Mucosa of rectum (tissue), 2 donors: ENCODE data around the gene NRXN3.

Experiments
- H3K27ac ChIP-seq, 2 donors: one replicate each; pipeline ENCODE4 v1.7.0; 2013; ENCODE audit warnings: inconsistent platforms in 2 of 2, low read depth in 2 of 2, low read length in 2 of 2
- H3K27me3 ChIP-seq, 2 donors: one replicate each; pipeline ENCODE4 v1.7.0; 2013; ENCODE audit warnings: low read length in 2 of 2; ENCODE audit not compliant: control insufficient read depth in 2 of 2, insufficient read depth in 2 of 2
- H3K36me3 ChIP-seq, 2 donors: one replicate each; pipeline ENCODE4 v1.7.0; 2013; ENCODE audit warnings: low read length in 2 of 2; ENCODE audit not compliant: control insufficient read depth in 2 of 2, insufficient read depth in 2 of 2
- H3K4me1 ChIP-seq, 2 donors: one replicate each; pipeline ENCODE4 v1.7.0; 2013; ENCODE audit warnings: low read length in 2 of 2, mild to moderate bottlenecking in 1 of 2; ENCODE audit not compliant: control insufficient read depth in 2 of 2, insufficient read depth in 2 of 2
- H3K4me3 ChIP-seq, 2 donors: one replicate each; pipeline ENCODE4 v1.7.0; 2013; ENCODE audit warnings: low read length in 2 of 2
- H3K9ac ChIP-seq, 2 donors: one replicate each; pipeline ENCODE4 v1.7.0; 2013; ENCODE audit warnings: low read length in 2 of 2, low read depth in 1 of 2, mild to moderate bottlenecking in 1 of 2
- H3K9me3 ChIP-seq, 2 donors: one replicate each; pipeline ENCODE4 v1.7.0; 2013; ENCODE audit warnings: low read length in 2 of 2; ENCODE audit not compliant: control insufficient read depth in 2 of 2
- donor health status: healthy.
- donor health status: Normal muscosa, but diverticular disease.

The NRXN3 gene

GRCh38 chr14:78142998-78143397 lies 27.2 kb upstream of the NRXN3 start:
- Histone ChIP-seq H3K9ac (no peak overlapping the region), H3K27me3 (no peaks in the 10 kb centered on the region), H3K9me3 (no peaks in the 10 kb centered on the region)

GRCh38 chr14:78143489-78144145 lies 26.6 kb upstream of the NRXN3 start:
- Histone ChIP-seq H3K4me3 (no peak overlapping the region), H3K9ac (no peak overlapping the region), H3K9me3 (no peaks in the 10 kb centered on the region), H3K27me3 (no peaks in the 10 kb centered on the region), H3K36me3 (no peaks in the 10 kb centered on the region), H3K27ac (no peak overlapping the region), H3K4me1 (no peaks in the 10 kb centered on the region)

More at GRCh38 chr14:78142998-78143397, 27.2 kb upstream of the NRXN3 start:
- Histone ChIP-seq H3K4me3 (no peak overlapping the region), H3K36me3 (no peaks in the 10 kb centered on the region), H3K4me1 (no peaks in the 10 kb centered on the region), H3K27ac (no peak overlapping the region)

- H3K36me3 ChIP-seq = no peaks in the 10 kb centered on the region
- H3K27ac ChIP-seq = no peak overlapping the region
- H3K4me3 ChIP-seq = no peak overlapping the region
- no peaks in the 10 kb centered on the region for H3K4me1 ChIP-seq
- H3K9me3 ChIP-seq = no peaks in the 10 kb centered on the region
- H3K27me3 ChIP-seq = peaks cover 0 to 2% of the 10 kb centered on the region in 2 donors
- H3K9ac ChIP-seq = no peak overlapping the region
Measured at GRCh38 chr14:78152201-78153063, 17.7 kb upstream of the NRXN3 start.

GRCh38 chr14:78153064-78153341 lies 17.2 kb upstream of the NRXN3 start:
- Histone ChIP-seq H3K4me1 (no peaks in the 10 kb centered on the region), H3K27ac (no peak overlapping the region)

GRCh38 chr14:78154827-78155226 lies 15.3 kb upstream of the NRXN3 start:
- Histone ChIP-seq H3K27me3 (no peaks in the 10 kb centered on the region), H3K27ac (no peak overlapping the region), H3K9ac (no peak overlapping the region), H3K9me3 (no peaks in the 10 kb centered on the region), H3K36me3 (no peaks in the 10 kb centered on the region), H3K4me1 (no peaks in the 10 kb centered on the region), H3K4me3 (no peak overlapping the region)

More at GRCh38 chr14:78153064-78153341, 17.2 kb upstream of the NRXN3 start:
- H3K27me3 ChIP-seq = peaks cover 0 to 2% of the 10 kb centered on the region in 2 donors
- no peak overlapping the region for H3K9ac ChIP-seq
- no peaks in the 10 kb centered on the region for H3K9me3 ChIP-seq
- no peaks in the 10 kb centered on the region for H3K36me3 ChIP-seq
- H3K4me3 ChIP-seq = no peak overlapping the region

GRCh38 chr14:78156196-78156595 lies 14.0 kb upstream of the NRXN3 start:
- Histone ChIP-seq H3K27me3 (no peaks in the 10 kb centered on the region), H3K4me1 (no peaks in the 10 kb centered on the region), H3K36me3 (no peaks in the 10 kb centered on the region), H3K4me3 (no peak overlapping the region), H3K9me3 (no peaks in the 10 kb centered on the region), H3K27ac (no peak overlapping the region), H3K9ac (no peak overlapping the region)

GRCh38 chr14:78157494-78158437 lies 12.4 kb upstream of the NRXN3 start:
- Histone ChIP-seq H3K4me1 (no peaks in the 10 kb centered on the region), H3K4me3 (no peak overlapping the region), H3K27me3 (no peaks in the 10 kb centered on the region), H3K27ac (no peak overlapping the region), H3K9ac (no peak overlapping the region), H3K36me3 (no peaks in the 10 kb centered on the region), H3K9me3 (no peaks in the 10 kb centered on the region)

- H3K9me3 ChIP-seq = no peaks in the 10 kb centered on the region
- H3K27me3 ChIP-seq = no peaks in the 10 kb centered on the region
- no peak overlapping the region for H3K27ac ChIP-seq
- no peaks in the 10 kb centered on the region for H3K36me3 ChIP-seq
- H3K4me3 ChIP-seq = no peak overlapping the region
- H3K9ac ChIP-seq = no peak overlapping the region
- H3K4me1 ChIP-seq = no peaks in the 10 kb centered on the region
Measured at GRCh38 chr14:78162202-78162601, 8.0 kb upstream of the NRXN3 start.

- no peaks in the 10 kb centered on the region for H3K9me3 ChIP-seq
- no peaks in the 10 kb centered on the region for H3K36me3 ChIP-seq
- H3K9ac ChIP-seq = no peak overlapping the region
- no peaks in the 10 kb centered on the region for H3K27me3 ChIP-seq
- H3K4me1 ChIP-seq = no peaks in the 10 kb centered on the region
- no peak overlapping the region for H3K27ac ChIP-seq
- no peak overlapping the region for H3K4me3 ChIP-seq
Measured at GRCh38 chr14:78164226-78164853, 5.8 kb upstream of the NRXN3 start.
